Hematopoietic multipotent progenitor cell treated with erythropoietin and hydrocortisone succinate and interleukin-3 and kit ligand, for 15 days (in vitro differentiated cells): ENCODE measurements around the gene ATP11A.

Source experiments
- DNase-seq: peaks from one replicate; pipeline ENCODE4 v3.0.0-alpha.2; 2015; ENCODE audit warnings: low spot score

The ATP11A gene

GRCh38 chr13:112743451-112744167, 53.8 kb downstream of the ATP11A start:
- no peak for DNase-seq

- no peak for DNase-seq
These were observed 54.6 kb downstream of the ATP11A start for GRCh38 chr13:112744168-112745021.

DNA sequence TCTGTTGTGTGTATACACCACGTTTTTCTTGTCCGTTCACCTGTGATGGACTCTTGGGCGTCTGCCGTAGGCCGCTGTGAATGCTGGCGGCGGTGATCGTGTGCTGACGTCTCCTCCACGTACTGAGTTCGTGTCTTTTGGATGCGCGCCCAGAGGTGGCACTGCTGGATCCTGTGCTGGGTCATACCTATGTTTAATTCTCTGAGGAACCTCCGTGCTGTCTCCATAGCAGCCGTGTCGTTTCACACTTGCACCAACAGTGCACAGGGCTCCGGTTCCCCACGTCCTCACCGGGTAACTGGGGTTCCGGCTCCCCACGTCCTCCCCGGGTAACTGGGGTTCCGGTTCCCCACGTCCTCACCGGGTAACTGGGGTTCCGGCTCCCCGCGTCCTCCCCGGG, 56.2 kb downstream of the ATP11A start:
- no peak for DNase-seq

DNA sequence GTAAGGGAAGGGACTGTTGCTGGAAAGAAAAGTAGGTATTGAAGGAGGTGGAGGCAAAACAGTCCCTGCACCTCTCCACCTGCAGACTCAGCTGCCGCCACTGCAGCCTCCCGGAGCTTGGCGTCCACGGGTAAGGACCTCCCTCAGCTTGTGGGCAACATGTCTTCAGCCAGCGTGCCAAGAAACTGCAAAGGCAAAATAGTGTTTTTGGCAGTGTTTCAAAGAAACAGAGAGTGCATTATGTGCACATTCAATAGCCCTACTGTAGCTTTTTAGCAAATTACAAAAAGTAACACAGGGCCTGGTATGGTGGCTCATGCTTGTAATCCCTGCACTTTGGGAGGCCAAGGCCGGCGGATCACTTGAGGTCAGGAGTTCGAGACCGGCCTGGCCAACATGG, 57.4 kb downstream of the ATP11A start:
- no peak for DNase-seq

- no peak for DNase-seq
These were observed 59.3 kb downstream of the ATP11A start for GRCh38 chr13:112748947-112749735.

GRCh38 chr13:112750570-112750969, 60.7 kb downstream of the ATP11A start:
- DNase-seq = no peak

- no peak for DNase-seq
These were observed 61.8 kb downstream of the ATP11A start for GRCh38 chr13:112751617-112752016.

DNA sequence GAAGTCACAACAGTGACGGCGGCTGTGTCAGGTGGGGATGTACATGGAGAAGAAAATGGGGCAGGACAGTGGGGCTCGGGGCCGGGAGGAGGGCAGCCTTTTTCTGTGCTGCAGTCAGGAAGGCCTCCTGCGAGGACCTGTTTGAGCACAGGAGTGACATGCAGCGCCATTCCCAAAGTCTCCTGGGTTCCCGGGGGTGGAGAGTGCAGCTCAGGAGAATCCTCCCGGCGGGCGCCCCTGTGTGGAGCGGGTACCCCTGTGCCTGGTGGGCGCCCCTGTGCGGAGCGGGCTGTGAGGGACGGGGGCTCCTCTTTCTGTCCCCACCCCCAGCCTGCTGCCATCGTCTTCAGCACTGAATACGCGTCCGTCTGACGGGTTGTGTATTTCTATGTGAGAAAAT, 62.4 kb downstream of the ATP11A start:
- DNase-seq = no peak

DNA sequence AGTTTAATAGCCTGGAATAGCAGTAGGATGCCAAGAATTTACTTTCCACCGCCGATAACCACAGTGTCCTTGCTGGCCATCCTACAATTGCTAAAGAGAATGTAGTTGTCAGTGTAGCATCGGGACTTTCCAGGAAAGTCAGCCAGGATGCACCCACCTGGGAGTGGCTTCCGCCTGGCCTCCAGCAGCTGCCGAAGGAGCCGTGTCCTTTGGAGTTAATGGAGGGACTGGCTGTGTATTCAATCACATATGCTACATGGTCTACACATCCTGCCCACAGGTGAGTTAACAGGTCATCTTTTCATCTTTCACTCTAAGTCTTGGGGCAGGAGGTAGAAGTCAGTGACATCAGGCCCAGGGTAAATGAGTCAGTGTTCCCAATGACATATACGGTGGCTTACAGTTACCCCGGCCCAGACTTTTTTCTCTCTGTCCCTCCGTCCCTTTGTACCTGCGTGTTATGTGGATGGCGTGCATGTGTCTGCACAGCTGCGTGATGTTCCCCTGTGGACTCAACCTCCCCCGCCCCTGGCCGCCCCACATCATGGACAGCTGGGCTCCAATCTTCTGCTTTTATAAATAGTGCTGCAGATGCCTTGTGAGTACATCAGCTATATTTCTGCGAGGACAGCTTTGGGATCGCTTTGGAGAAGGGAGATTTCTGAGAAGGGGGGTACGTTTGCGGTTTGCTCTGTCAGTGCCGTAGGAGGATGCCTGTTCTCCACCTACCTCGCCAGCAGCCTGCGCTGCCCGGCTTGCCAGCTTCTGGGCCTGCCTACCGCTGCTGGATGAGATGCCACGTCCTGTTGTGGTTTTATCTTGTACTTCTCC, 63.1 kb downstream of the ATP11A start:
- DNase-seq = no peak

DNA sequence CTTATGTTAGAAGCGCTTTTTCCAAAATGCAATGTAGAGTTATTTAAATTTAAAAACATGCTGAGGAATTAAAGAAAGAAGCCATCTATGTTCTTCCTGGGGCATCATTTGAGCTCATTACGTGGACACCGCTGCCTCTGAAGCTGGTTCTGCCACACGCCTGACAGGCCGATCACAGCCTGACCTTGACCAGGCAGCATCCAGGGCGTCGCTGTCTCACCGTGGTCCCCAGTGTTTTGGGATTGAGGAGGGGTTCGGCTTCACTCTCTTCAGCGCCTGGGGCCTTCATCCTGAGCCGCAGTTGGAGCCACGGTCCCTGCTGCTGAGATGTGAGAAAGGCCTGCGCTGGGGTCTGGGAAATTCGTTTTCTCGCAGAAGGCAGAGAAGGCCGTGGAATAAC, 64.0 kb downstream of the ATP11A start:
- no peak for DNase-seq

DNA sequence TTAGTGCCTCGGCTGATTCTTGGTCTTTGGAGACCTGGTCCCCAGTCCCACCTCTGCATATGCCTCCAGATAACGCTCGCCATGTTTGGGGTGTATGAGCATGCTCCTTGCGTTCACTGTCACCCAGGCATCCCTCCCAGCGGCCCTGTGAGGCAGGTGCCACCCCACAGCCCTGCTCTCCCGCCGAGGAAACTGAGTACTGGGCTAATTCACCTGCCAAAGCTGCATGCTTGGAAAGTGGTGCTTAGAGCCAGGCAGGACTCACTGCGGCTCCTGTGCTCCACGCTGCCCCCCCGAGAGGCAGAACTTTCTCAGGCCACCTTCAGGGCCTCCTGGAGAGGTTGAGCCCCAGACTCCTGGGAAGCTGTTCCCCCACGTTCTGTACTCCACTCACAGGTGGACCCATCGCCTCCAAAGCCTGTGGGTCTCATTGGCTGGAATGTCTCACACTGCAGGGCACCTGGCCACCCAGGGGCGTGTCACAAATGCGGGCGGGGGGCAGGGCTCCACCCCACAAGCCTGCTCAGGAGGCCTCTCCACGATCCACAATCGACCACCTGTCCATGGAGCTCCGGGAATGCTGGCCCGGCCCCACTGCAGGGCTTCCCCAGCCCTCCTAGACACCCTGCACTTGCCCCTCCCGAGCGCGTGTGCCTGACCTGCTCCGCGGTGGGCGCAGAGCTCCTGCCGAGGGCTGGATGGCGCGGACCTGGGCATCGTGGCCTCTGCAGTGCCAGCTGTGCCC, 64.6 kb downstream of the ATP11A start:
- DNase-seq = no peak

DNA sequence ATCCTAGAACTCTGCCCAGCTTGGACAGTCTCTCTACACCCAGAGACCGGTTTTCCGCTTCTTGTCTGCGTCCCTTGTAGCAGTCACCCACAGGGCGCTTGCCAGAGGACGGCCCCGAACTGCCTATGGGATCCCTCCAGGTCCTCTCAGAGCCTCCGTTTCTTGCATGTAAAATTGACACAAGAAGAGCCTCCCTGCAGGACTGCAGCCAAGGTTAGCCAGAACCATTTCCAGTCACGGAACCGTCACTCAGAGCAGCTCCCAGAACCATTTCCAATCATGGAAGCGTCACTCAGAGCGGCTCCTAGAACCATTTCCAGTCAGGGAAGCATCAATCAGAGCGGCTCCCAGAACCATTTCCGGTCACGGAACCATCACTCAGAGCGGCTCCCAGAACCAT, 65.5 kb downstream of the ATP11A start:
- DNase-seq = no peak

DNA sequence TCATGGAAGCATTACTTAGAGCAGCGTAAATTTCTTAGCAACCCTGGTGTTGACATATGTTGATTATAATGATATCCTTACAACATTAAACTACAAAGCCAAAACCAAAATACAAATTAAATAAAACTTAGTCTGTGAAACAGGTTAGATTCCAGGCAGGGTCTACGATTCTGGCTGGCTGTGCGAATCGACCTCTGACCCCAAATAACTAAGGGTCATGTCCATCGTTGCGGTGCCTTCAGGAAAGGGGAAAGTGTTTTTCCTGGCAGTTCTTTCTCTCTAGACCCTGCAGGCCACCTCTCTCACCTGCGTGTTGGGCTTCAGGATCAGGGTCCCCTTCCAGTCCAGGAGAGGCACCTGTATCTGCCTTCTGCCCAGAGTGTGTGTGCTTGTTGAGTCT, 66.2 kb downstream of the ATP11A start:
- no peak for DNase-seq

DNA sequence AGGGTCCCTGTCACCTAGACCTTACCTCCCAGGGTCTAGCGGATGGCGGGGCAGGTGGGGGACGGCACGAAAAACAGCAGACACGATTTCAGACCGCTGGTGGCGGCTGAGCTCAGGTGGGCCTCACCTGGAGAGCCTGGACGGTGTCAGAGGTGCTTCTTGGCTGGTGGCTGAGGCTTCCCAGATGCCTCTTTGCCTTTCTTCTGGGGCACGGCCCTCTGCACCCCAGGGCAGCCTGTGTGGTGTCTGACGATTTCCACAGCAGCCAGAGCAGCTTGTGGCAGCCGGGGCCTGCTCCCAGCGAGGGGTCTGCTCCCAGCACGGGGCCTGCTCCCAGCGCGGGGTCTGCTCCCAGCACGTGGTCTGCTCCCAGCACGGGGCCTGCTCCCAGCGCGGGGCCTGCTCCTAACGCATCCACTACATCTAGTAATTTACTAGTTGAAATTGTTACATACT, 66.7 kb downstream of the ATP11A start:
- DNase-seq = no peak

GRCh38 chr13:112756967-112757758, 67.3 kb downstream of the ATP11A start:
- DNase-seq = no peak

DNA sequence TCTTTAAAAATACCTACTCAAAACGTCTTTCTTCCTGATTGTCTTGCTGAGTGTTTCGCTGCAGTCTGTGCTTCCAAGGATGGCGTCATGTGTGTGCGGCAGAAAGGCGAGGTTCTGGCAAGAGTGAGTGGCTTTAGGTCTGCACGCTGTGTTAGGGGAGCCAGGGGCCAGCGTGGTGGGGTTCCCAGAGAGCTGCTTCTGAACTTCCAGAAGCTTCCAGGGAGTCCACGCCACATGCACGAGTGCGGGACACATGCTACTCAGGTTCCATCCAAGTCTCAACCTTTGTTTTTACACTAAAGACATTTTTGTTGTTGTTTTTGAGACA, 67.9 kb downstream of the ATP11A start:
- no peak for DNase-seq

DNA sequence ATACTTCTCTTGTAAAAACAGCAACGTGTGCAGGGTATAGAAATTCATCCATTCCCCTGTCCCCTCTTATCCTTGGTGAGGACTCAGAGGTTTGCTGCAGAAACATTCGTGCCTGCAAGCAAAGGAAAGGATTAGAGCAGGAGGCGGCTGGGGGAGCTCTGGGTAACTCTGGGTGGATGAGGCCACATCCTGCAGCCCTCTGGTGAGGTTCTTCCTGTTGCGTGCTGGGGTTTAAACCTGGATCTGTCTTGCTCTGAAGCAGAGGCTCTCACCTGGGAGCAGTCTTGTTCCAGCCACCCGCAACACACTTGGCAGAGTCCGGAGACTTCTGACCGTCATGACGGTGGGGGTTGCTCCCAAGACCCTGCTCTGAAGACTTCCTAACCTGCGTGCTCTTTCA, 69.2 kb downstream of the ATP11A start:
- DNase-seq = no peak

DNA sequence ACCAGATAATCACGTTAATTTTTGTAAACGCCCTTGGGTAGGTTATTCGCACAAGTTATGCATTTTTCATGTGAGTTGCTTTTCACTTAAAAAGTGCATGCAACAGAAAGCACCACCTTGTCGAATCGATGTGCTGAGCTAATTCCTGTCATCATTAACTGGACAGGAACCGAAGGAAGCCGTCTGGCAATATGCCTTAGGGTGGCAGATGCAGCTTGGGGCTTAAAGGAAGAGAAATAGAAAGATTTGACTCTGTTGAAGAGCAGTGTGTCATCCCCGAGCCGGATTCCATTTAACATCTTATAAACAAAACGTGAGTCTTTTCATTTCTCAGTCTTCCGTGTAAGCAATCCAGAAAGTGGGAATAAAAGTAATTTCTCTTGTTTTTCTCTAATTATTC, 70.0 kb downstream of the ATP11A start:
- no peak for DNase-seq

DNA sequence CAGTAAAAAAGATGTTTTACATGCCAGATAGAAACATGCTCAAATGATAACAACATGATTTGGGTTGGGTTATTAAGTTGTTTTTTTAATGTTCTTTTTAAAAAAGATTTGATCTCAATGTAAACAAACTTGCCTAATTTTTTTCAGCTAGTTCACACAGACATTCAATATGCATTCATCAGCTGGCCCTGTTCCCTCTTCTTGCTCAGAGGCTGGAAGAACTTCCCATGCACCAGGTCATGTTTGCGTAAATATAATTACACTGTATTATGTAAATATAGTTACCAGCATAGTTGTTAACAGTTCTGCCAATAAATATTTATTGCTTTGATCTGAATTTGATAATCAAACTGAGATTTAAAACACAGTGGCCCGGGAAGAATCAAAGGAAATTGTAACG, 70.6 kb downstream of the ATP11A start:
- DNase-seq = no peak

DNA sequence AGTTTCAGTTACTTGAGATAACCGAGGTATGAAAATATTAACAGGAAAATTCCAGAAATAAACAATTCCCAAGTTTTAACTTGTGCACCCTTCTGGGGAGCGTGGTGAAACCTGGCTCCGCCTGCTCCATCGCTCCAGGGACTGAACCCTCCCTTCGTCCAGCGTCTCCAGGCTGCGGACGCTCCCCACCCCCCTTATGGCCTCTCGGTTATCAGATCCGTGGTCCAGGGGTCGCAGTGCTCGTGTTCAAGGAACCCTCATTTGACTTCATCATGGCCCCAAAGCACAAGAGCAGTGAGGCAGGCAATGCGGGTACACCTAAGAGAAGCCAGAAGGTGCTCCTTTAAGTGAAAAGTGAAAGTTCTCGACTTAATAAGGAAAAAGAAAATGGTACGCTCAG, 71.1 kb downstream of the ATP11A start:
- no peak for DNase-seq
